GM18873 (cell line): ENCODE data around the gene GID8.
"Not testable (repeated sequence)": the region's sequence is repeated elsewhere in the genome, so short reads cannot be mapped to it uniquely, and the experiment has no call there.

ENCODE experiments used
- ATAC-seq: cut with Tn5 transposase; IDR thresholded peaks from one replicate; pipeline ENCODE4 v1.9.1; 2021; ENCODE audit warnings: mild to moderate bottlenecking, moderate library complexity, moderate number of reproducible peaks; ENCODE audit not compliant: unreplicated experiment, low FRiP score

GID8 gene

GRCh38 chr20:62955519-62956386, 17.8 kb downstream of the GID8 start:
- ATAC-seq, result no peak

- ATAC-seq, result no peak
Observed at GRCh38 chr20:62956387-62957135, 18.6 kb downstream of the GID8 start.

GRCh38 chr20:62957136-62958117, 19.5 kb downstream of the GID8 start:
- no peak for ATAC-seq

- no peak for ATAC-seq
Observed at GRCh38 chr20:62958388-62959100, 20.6 kb downstream of the GID8 start.

GRCh38 chr20:62959101-62959971, 21.4 kb downstream of the GID8 start:
- ATAC-seq, result no peak

GRCh38 chr20:62959998-62960436, 22.1 kb downstream of the GID8 start:
- ATAC-seq, result no peak

- ATAC-seq, result not testable (repeated sequence)
Observed at GRCh38 chr20:62960446-62961309, 22.7 kb downstream of the GID8 start.

GRCh38 chr20:62961310-62961783, 23.4 kb downstream of the GID8 start:
- no peak for ATAC-seq

GRCh38 chr20:62961799-62962198, 23.9 kb downstream of the GID8 start:
- ATAC-seq, result no peak

- ATAC-seq, result no peak
Observed at GRCh38 chr20:62962221-62962879, 24.4 kb downstream of the GID8 start.

GRCh38 chr20:62962891-62963613, 25.1 kb downstream of the GID8 start:
- no peak for ATAC-seq

- no peak for ATAC-seq
Observed at GRCh38 chr20:62963614-62964397, 25.9 kb downstream of the GID8 start.

- ATAC-seq, result no peak
Observed at GRCh38 chr20:62964700-62965099, 26.8 kb downstream of the GID8 start.

GRCh38 chr20:62965363-62965771, 27.4 kb downstream of the GID8 start:
- no peak for ATAC-seq

GRCh38 chr20:62966212-62967148, 28.5 kb downstream of the GID8 start:
- no peak for ATAC-seq
